Measurements from ENCODE around the gene SORL1. TPM values are rescaled to one million over a fixed set of nuclear protein-coding genes. Genes with fewer than 3 reads are reported as not detected.
"Not testable (repeated sequence)": the region's sequence is repeated elsewhere in the genome, so short reads cannot be mapped to it uniquely, and the experiment has no call there.

The SORL1 gene
- total and polyA plus RNA-seq, 2 experiments from 2014 or later = 0.26 to 0.54 TPM

DNA sequence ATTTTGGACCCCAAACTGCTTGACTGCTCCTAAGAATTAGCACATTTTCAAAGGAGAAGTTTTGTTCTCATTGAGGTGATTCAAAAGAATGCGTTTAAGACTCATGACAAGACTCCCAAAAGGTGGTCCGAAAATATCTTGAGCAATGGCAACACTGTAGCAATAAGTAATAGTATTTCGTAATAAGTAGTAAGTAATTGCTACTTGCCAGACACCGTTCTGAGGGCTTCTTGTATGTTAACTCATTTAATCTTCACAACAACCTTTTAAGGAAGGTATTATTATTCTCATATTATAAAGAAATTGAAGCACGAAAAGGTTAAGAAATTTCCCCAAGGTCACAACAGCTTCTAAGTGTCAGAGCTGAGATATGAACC lies 184.7 kb downstream of the SORL1 start:
- Histone ChIP-seq H3K4me1 (ENCODE audit: insufficient read depth) (peaks cover 18% of the 10 kb centered on the region), H3K9me2 (ENCODE audit: insufficient read depth) (no peaks in the 10 kb centered on the region), H3K27me3 (replicated peaks; ENCODE audit: insufficient read depth) (no peaks in the 10 kb centered on the region), H3K9ac (no peak overlapping the region), H3K9me3 (ENCODE audit: low read depth) (no peaks in the 10 kb centered on the region), H3F3A (ENCODE audit: insufficient read depth) (peaks cover 18% of the 10 kb centered on the region), H3K4me3 (no peak overlapping the region), H3K27ac (no peak overlapping the region), H3K79me2 (ENCODE audit: insufficient read depth) (no peaks in the 10 kb centered on the region), H3K4me2 (ENCODE audit: unreplicated experiment) (no peak overlapping the region), H3K36me3 (ENCODE audit: low read depth) (no peaks in the 10 kb centered on the region), H4K20me1 (ENCODE audit: insufficient read depth) (no peaks in the 10 kb centered on the region), H2AFZ (no peak overlapping the region)
- TF ChIP-seq EZH2 (IDR thresholded peaks at IDR 0.05; ENCODE audit: insufficient read depth, poor library complexity, severe bottlenecking) = no peak
- no peak for TF ChIP-seq EZH2phosphoT487 (IDR thresholded peaks at IDR 0.05; ENCODE audit: insufficient read depth, low read depth)
- in situ Hi-C loops (cut with MboI) = no loop called here
- DNase-seq = no peak
- WGBS, 2 experiments (ENCODE audit: low coverage in 1 of 2, low lambda C conversion rate in 2 of 2, missing lambda C conversion rate in 2 of 2) = 87 to 93% methylated on average over 5 of the region's 5 CpGs

DNA sequence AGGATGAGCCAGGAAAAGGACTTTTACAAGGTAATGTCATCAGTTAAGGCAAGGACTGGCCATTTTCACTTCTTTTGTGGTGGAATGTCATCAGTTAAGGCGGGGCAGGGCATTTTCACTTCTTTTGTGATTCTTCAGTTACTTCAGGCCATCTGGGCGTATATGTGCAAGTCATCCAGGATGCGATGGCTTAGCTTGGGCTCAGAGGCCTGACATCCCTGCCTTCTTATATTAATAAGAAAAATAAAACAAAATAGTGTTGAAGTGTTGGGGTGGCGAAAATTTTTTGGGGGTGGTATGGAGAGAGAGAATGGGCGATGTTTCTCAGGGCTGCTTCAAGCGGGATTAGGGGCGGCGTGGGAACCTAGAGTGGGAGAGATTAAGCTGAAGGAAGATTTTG lies 185.5 kb downstream of the SORL1 start:
- H2AFZ ChIP-seq; H3K4me3 ChIP-seq; H3K36me3 ChIP-seq (ENCODE audit: low read depth); H3K9me2 ChIP-seq (ENCODE audit: insufficient read depth); H3K27me3 ChIP-seq (replicated peaks; ENCODE audit: insufficient read depth); H3K79me2 ChIP-seq (ENCODE audit: insufficient read depth); H3K9ac ChIP-seq; H3K9me3 ChIP-seq (ENCODE audit: low read depth); H3K27ac ChIP-seq; H4K20me1 ChIP-seq (ENCODE audit: insufficient read depth); H3K4me2 ChIP-seq (ENCODE audit: unreplicated experiment); DNase-seq; in situ Hi-C loops (cut with MboI): not testable (repeated sequence)
- Histone ChIP-seq H3K4me1 (ENCODE audit: insufficient read depth) (peaks cover 18% of the 10 kb centered on the region), H3F3A (ENCODE audit: insufficient read depth) (peaks cover 18% of the 10 kb centered on the region)
- 98% methylated on average over 8 of the region's 8 CpGs for WGBS, 2 experiments (ENCODE audit: low coverage in 1 of 2, low lambda C conversion rate in 2 of 2, missing lambda C conversion rate in 2 of 2)

DNA sequence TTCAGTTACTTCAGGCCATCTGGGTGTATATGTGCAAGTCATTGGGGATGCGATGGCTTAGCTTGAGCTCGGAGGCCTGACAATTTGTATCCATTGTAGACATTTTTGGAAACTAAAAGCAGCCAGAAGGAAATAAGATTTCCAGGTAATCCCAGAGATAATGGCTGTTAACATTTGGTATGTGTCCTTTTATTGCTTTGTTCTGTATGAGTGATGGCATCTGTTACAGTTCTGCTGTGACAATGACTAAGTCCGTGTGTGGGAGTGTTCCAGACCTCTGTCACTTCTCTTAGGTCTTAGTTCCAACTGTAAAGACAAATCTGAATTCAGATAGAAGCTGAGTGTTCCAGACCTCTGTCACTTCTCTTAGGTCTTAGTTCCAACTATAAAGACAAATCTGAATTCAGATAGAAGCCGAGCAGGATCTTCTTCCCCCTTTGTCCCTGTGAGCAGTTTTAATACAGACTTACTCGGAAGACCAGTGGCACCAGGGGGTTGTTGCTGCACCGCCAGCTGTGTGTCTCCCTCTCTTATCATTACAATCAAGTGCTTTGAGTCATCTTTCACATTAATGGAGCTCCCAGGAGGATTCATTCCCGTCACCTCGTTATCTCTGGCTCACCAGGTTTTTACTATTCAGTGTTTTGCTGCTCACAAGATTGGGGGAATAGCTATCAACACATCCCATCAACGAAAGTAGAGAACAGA lies 191.5 kb downstream of the SORL1 start:
- H3K27me3 ChIP-seq (replicated peaks; ENCODE audit: insufficient read depth) = no peaks in the 10 kb centered on the region
- WGBS, 2 experiments (ENCODE audit: low coverage in 1 of 2, low lambda C conversion rate in 2 of 2, missing lambda C conversion rate in 2 of 2) = 72 to 74% methylated on average over 9 of the region's 9 CpGs
- peaks cover 17% of the 10 kb centered on the region for H3F3A ChIP-seq (ENCODE audit: insufficient read depth)
- H4K20me1 ChIP-seq (ENCODE audit: insufficient read depth) = no peaks in the 10 kb centered on the region
- TF ChIP-seq EZH2 (IDR thresholded peaks at IDR 0.05; ENCODE audit: insufficient read depth, poor library complexity, severe bottlenecking) (no peak), EZH2phosphoT487 (IDR thresholded peaks at IDR 0.05; ENCODE audit: insufficient read depth, low read depth) (no peak)
- in situ Hi-C loops (cut with MboI) = no loop called here
- H3K4me2 ChIP-seq (ENCODE audit: unreplicated experiment) = no peak overlapping the region
- no peaks in the 10 kb centered on the region for H3K9me2 ChIP-seq (ENCODE audit: insufficient read depth)
- H3K4me1 ChIP-seq (ENCODE audit: insufficient read depth) = peaks cover 20% of the 10 kb centered on the region
- DNase-seq = no peak
- H2AFZ ChIP-seq = no peak overlapping the region
- no peaks in the 10 kb centered on the region for H3K36me3 ChIP-seq (ENCODE audit: low read depth)
- H3K79me2 ChIP-seq (ENCODE audit: insufficient read depth) = no peaks in the 10 kb centered on the region
- H3K9me3 ChIP-seq (ENCODE audit: low read depth) = no peaks in the 10 kb centered on the region
- H3K4me3 ChIP-seq = no peak overlapping the region
- no peak overlapping the region for H3K9ac ChIP-seq
- H3K27ac ChIP-seq = no peak overlapping the region

DNA sequence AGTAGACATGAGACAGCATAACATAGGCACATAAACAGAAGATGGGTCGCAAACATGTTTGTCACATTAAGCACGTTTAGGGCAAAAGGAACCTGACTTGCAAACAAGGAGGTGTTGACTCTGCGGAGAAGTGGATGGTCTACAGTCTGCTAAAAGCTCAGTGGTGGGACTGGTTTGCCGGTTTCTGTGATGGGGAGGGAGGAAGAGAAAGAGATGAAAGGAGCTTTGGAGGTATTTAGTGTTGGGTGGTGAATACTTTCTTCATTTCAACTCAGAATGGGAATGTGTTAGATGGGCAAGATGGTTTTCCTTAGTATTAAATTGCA lies 192.0 kb downstream of the SORL1 start:
- no peak overlapping the region for H2AFZ ChIP-seq
- H3K36me3 ChIP-seq (ENCODE audit: low read depth) = no peaks in the 10 kb centered on the region
- no peak overlapping the region for H3K9ac ChIP-seq
- H3K79me2 ChIP-seq (ENCODE audit: insufficient read depth) = no peaks in the 10 kb centered on the region
- H3F3A ChIP-seq (ENCODE audit: insufficient read depth) = peaks cover 17% of the 10 kb centered on the region
- peaks cover 20% of the 10 kb centered on the region for H3K4me1 ChIP-seq (ENCODE audit: insufficient read depth)
- no peaks in the 10 kb centered on the region for H3K9me2 ChIP-seq (ENCODE audit: insufficient read depth)
- WGBS, 2 experiments (ENCODE audit: low coverage in 1 of 2, low lambda C conversion rate in 2 of 2, missing lambda C conversion rate in 2 of 2) = 85 to 87% methylated on average over 4 of the region's 4 CpGs
- no peak for DNase-seq
- no peaks in the 10 kb centered on the region for H3K27me3 ChIP-seq (replicated peaks; ENCODE audit: insufficient read depth)
- H3K4me2 ChIP-seq (ENCODE audit: unreplicated experiment) = no peak overlapping the region
- H3K27ac ChIP-seq = no peak overlapping the region
- TF ChIP-seq EZH2 (IDR thresholded peaks at IDR 0.05; ENCODE audit: insufficient read depth, poor library complexity, severe bottlenecking) (no peak), EZH2phosphoT487 (IDR thresholded peaks at IDR 0.05; ENCODE audit: insufficient read depth, low read depth) (no peak)
- H3K9me3 ChIP-seq (ENCODE audit: low read depth) = no peaks in the 10 kb centered on the region
- H4K20me1 ChIP-seq (ENCODE audit: insufficient read depth) = no peaks in the 10 kb centered on the region
- in situ Hi-C loops (cut with MboI) = no loop called here
- no peak overlapping the region for H3K4me3 ChIP-seq

DNA sequence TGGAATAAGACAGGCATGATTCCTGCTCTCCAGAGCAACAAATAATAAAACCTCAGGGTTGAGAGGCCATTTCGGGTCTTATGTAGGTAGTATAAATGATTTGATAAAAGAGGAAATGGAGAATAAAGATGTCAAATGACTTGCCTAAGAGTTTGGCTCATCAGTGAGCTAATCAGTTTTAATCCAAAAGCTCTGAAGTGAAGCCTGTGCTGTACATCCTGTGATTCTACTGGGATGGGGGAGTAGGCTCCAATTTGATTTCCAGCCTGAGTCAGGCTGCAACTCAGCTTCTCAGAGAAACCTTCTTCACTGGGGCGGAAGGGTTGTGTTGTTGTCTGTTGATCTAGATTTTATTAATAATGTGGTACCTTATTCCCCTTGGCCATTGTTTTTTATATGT lies 192.9 kb downstream of the SORL1 start:
- Histone ChIP-seq H3F3A (ENCODE audit: insufficient read depth) (peaks cover 17% of the 10 kb centered on the region), H3K9me2 (ENCODE audit: insufficient read depth) (no peaks in the 10 kb centered on the region), H2AFZ (no peak overlapping the region), H3K36me3 (ENCODE audit: low read depth) (no peaks in the 10 kb centered on the region), H3K4me2 (ENCODE audit: unreplicated experiment) (peak overlapping the region; percentile 7), H3K9me3 (ENCODE audit: low read depth) (no peaks in the 10 kb centered on the region), H3K27ac (no peak overlapping the region), H4K20me1 (ENCODE audit: insufficient read depth) (no peaks in the 10 kb centered on the region), H3K27me3 (replicated peaks; ENCODE audit: insufficient read depth) (no peaks in the 10 kb centered on the region), H3K9ac (no peak overlapping the region), H3K4me3 (no peak overlapping the region), H3K79me2 (ENCODE audit: insufficient read depth) (no peaks in the 10 kb centered on the region), H3K4me1 (ENCODE audit: insufficient read depth) (peaks cover 20% of the 10 kb centered on the region)
- in situ Hi-C loops (cut with MboI) = no loop called here
- TF ChIP-seq EZH2 (IDR thresholded peaks at IDR 0.05; ENCODE audit: insufficient read depth, poor library complexity, severe bottlenecking) = no peak
- peak; percentile 20 for DNase-seq
- WGBS, 2 experiments (ENCODE audit: low coverage in 1 of 2, low lambda C conversion rate in 2 of 2, missing lambda C conversion rate in 2 of 2) = 62 to 69% methylated on average over 2 of the region's 2 CpGs

Data from GM23248 (cell line).